ENCODE results near the gene MAP1S.

DNA sequence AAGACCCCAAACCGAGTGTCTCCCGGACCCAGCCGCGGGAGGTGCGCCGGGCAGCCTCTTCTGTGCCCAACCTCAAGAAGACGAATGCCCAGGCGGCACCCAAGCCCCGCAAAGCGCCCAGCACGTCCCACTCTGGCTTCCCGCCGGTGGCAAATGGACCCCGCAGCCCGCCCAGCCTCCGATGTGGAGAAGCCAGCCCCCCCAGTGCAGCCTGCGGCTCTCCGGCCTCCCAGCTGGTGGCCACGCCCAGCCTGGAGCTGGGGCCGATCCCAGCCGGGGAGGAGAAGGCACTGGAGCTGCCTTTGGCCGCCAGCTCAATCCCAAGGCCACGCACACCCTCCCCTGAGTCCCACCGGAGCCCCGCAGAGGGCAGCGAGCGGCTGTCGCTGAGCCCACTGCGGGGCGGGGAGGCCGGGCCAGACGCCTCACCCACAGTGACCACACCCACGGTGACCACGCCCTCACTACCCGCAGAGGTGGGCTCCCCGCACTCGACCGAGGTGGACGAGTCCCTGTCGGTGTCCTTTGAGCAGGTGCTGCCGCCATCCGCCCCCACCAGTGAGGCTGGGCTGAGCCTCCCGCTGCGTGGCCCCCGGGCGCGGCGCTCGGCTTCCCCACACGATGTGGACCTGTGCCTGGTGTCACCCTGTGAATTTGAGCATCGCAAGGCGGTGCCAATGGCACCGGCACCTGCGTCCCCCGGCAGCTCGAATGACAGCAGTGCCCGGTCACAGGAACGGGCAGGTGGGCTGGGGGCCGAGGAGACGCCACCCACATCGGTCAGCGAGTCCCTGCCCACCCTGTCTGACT is 7.9 kb downstream of the MAP1S start:
- TF ChIP-seq, protein P1, sequence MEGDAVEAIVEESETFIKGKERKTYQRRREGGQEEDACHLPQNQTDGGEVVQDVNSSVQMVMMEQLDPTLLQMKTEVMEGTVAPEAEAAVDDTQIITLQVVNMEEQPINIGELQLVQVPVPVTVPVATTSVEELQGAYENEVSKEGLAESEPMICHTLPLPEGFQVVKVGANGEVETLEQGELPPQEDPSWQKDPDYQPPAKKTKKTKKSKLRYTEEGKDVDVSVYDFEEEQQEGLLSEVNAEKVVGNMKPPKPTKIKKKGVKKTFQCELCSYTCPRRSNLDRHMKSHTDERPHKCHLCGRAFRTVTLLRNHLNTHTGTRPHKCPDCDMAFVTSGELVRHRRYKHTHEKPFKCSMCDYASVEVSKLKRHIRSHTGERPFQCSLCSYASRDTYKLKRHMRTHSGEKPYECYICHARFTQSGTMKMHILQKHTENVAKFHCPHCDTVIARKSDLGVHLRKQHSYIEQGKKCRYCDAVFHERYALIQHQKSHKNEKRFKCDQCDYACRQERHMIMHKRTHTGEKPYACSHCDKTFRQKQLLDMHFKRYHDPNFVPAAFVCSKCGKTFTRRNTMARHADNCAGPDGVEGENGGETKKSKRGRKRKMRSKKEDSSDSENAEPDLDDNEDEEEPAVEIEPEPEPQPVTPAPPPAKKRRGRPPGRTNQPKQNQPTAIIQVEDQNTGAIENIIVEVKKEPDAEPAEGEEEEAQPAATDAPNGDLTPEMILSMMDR (IDR thresholded peaks at IDR 0.05) = no peak
- no peak for TF ChIP-seq POLR2AphosphoS5 (IDR thresholded peaks at IDR 0.05)
